Measurements from ENCODE around the gene SPAG17. TPM values are rescaled to one million over a fixed set of nuclear protein-coding genes. Genes with fewer than 3 reads are reported as not detected.

SPAG17 gene
- total RNA-seq, 1 donor, result 3.3 TPM

DNA sequence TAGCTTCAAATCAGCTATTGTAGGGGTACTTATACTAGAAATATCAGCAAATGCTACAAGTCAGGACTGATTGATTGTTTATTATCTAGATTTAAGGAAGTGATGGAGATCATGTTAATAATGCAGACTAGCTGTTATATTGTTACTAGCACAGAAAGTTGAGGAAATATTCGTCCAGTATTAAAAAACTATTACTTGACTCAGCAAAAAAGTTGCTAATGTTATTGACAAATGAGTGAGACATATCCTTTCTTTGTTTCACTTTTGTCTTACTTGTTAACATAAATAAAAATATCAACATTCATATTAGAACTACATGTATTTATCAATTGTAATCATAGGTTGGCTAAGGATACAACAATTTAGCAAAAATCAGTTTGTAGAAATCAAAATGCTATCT, 141.4 kb downstream of the SPAG17 start:
- no peaks in the 10 kb centered on the region for H3K4me1 ChIP-seq (ENCODE audit: insufficient read depth, low read length)
- DNase-seq (ENCODE audit: insufficient read length, low spot score, missing footprints), result no peak
- no peaks in the 10 kb centered on the region for H3K27me3 ChIP-seq (ENCODE audit: insufficient read depth, low read length)
- H3K4me3 ChIP-seq (ENCODE audit: insufficient read depth, low read length), result no peak overlapping the region
- TF ChIP-seq, protein P1, sequence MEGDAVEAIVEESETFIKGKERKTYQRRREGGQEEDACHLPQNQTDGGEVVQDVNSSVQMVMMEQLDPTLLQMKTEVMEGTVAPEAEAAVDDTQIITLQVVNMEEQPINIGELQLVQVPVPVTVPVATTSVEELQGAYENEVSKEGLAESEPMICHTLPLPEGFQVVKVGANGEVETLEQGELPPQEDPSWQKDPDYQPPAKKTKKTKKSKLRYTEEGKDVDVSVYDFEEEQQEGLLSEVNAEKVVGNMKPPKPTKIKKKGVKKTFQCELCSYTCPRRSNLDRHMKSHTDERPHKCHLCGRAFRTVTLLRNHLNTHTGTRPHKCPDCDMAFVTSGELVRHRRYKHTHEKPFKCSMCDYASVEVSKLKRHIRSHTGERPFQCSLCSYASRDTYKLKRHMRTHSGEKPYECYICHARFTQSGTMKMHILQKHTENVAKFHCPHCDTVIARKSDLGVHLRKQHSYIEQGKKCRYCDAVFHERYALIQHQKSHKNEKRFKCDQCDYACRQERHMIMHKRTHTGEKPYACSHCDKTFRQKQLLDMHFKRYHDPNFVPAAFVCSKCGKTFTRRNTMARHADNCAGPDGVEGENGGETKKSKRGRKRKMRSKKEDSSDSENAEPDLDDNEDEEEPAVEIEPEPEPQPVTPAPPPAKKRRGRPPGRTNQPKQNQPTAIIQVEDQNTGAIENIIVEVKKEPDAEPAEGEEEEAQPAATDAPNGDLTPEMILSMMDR (IDR thresholded peaks at IDR 0.05; ENCODE audit: extremely low read depth, low read depth, low read length), result no peak
- H3K79me2 ChIP-seq (ENCODE audit: insufficient read depth, low read length), result no peaks in the 10 kb centered on the region
- H2AFZ ChIP-seq (ENCODE audit: low read length), result no peak overlapping the region
- no peak overlapping the region for H3K4me2 ChIP-seq (ENCODE audit: insufficient read depth, low read length)
- H3K36me3 ChIP-seq (ENCODE audit: insufficient read depth, low read length), result no peaks in the 10 kb centered on the region
- H4K20me1 ChIP-seq (ENCODE audit: insufficient read depth, low read length), result no peaks in the 10 kb centered on the region
- no peak overlapping the region for H3K27ac ChIP-seq (ENCODE audit: low read depth, low read length)
- no peaks in the 10 kb centered on the region for H3K9me3 ChIP-seq (ENCODE audit: low read depth, low read length)

DNA sequence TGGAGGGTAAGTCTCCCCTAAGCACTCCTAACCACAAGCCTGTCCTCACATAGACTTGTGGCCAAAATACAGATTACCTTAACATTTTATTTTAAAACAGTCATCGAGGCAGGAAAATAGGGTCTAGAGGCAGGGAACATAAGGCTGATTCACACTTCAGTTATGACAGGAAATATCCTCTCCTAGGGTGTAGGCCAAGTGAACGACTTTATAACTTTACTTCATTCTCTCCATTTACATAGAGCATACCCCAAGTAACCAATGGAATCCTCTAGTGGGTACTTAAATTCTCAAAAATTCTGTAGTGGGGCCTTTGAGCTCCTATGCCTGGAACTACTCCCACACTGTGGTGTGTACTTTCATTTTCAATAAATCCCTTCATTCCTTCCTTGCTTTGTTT, 142.5 kb downstream of the SPAG17 start:
- Histone ChIP-seq H3K27me3 (ENCODE audit: insufficient read depth, low read length) (no peaks in the 10 kb centered on the region), H3K36me3 (ENCODE audit: insufficient read depth, low read length) (no peaks in the 10 kb centered on the region), H3K9me3 (ENCODE audit: low read depth, low read length) (no peaks in the 10 kb centered on the region), H3K79me2 (ENCODE audit: insufficient read depth, low read length) (no peaks in the 10 kb centered on the region), H3K4me2 (ENCODE audit: insufficient read depth, low read length) (peak overlapping the region; percentile 30), H4K20me1 (ENCODE audit: insufficient read depth, low read length) (no peaks in the 10 kb centered on the region), H3K4me1 (ENCODE audit: insufficient read depth, low read length) (no peaks in the 10 kb centered on the region), H2AFZ (ENCODE audit: low read length) (peak overlapping the region; percentile 37), H3K27ac (ENCODE audit: low read depth, low read length) (no peak overlapping the region), H3K4me3 (ENCODE audit: insufficient read depth, low read length) (no peak overlapping the region)
- DNase-seq (ENCODE audit: insufficient read length, low spot score, missing footprints), result no peak
- TF ChIP-seq, protein P1 (IDR thresholded peaks at IDR 0.05; ENCODE audit: extremely low read depth, low read depth, low read length), result no peak

DNA sequence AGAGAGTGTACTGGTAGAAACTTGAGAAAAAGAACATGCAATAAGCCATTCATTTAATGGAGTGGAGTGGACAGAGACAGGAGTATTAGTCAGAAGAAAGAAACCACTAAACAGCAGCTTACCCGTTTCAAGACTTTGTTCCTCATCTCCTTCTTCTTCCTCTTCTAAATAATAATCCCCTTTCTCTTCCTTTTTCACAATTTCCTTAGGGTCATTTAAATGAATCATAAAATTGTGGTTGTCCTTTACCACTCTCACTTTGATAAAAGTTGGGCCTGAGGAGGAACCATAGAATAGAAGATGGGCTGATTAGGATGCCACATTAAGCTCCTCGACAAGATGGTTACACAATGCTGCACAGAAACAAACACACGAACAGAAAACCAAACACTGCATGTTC, 145.9 kb downstream of the SPAG17 start:
- no peaks in the 10 kb centered on the region for H3K9me3 ChIP-seq (ENCODE audit: low read depth, low read length)
- no peak overlapping the region for H3K4me2 ChIP-seq (ENCODE audit: insufficient read depth, low read length)
- no peaks in the 10 kb centered on the region for H3K79me2 ChIP-seq (ENCODE audit: insufficient read depth, low read length)
- H3K36me3 ChIP-seq (ENCODE audit: insufficient read depth, low read length), result no peaks in the 10 kb centered on the region
- H4K20me1 ChIP-seq (ENCODE audit: insufficient read depth, low read length), result no peaks in the 10 kb centered on the region
- no peak for DNase-seq (ENCODE audit: insufficient read length, low spot score, missing footprints)
- H3K27ac ChIP-seq (ENCODE audit: low read depth, low read length), result no peak overlapping the region
- TF ChIP-seq, protein P1 (IDR thresholded peaks at IDR 0.05; ENCODE audit: extremely low read depth, low read depth, low read length), result no peak
- no peaks in the 10 kb centered on the region for H3K27me3 ChIP-seq (ENCODE audit: insufficient read depth, low read length)
- no peak overlapping the region for H2AFZ ChIP-seq (ENCODE audit: low read length)
- no peak overlapping the region for H3K4me3 ChIP-seq (ENCODE audit: insufficient read depth, low read length)
- H3K4me1 ChIP-seq (ENCODE audit: insufficient read depth, low read length), result no peaks in the 10 kb centered on the region

DNA sequence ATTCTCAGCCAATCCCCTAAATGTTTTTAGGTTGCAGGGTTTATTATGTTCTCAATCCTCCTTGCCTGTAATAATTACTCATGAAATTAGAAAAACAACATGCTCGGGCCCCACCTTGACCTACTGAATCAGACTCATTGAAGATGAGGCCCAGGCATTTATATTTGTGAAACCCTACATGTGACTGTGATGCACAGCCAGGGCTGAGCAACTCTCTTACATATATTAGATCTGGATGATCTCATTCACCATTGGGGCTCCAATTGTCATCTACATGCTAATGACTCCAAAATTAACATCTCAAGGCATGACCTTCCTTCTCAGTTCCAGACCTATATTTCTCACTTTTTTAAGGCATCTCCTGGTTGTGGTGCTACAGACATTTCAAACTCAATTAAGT, 152.1 kb downstream of the SPAG17 start:
- no peaks in the 10 kb centered on the region for H3K36me3 ChIP-seq (ENCODE audit: insufficient read depth, low read length)
- no peaks in the 10 kb centered on the region for H4K20me1 ChIP-seq (ENCODE audit: insufficient read depth, low read length)
- no peaks in the 10 kb centered on the region for H3K4me1 ChIP-seq (ENCODE audit: insufficient read depth, low read length)
- no peaks in the 10 kb centered on the region for H3K9me3 ChIP-seq (ENCODE audit: low read depth, low read length)
- H3K4me2 ChIP-seq (ENCODE audit: insufficient read depth, low read length), result no peak overlapping the region
- no peaks in the 10 kb centered on the region for H3K79me2 ChIP-seq (ENCODE audit: insufficient read depth, low read length)
- H3K27me3 ChIP-seq (ENCODE audit: insufficient read depth, low read length), result peaks cover 4% of the 10 kb centered on the region
- H3K4me3 ChIP-seq (ENCODE audit: insufficient read depth, low read length), result no peak overlapping the region
- H3K27ac ChIP-seq (ENCODE audit: low read depth, low read length), result no peak overlapping the region
- TF ChIP-seq, protein P1 (IDR thresholded peaks at IDR 0.05; ENCODE audit: extremely low read depth, low read depth, low read length), result no peak
- H2AFZ ChIP-seq (ENCODE audit: low read length), result no peak overlapping the region
- no peak for DNase-seq (ENCODE audit: insufficient read length, low spot score, missing footprints)
